Body of pancreas (tissue), 4 donors: Measurements from ENCODE around the gene TACR1. TPM values are rescaled to one million over a fixed set of nuclear protein-coding genes. Genes with fewer than 3 reads are reported as not detected.

Experiments
- ATAC-seq: fragments of 150-250 bp; one replicate; pipeline ENCODE4 v1.9.1; 2016
- DNase-seq, 4 donors: peaks; one replicate each; pipeline ENCODE4 v3.0.0-alpha.2; 2019
- H3K27ac ChIP-seq, 4 donors: fragments of 200-600 bp; sonication (generic); 1 replicate in 3 of 4; 2 replicates in 1 of 4; pipeline versions ENCODE4 v1.5.1 to v1.6.1; 2016 to 2019; ENCODE audit warnings: mild to moderate bottlenecking in 1 of 4, mixed read lengths in 1 of 4, moderate library complexity in 1 of 4
- H3K27me3 ChIP-seq, 2 donors: fragments of 200-600 bp; sonication (generic); one replicate each; pipeline ENCODE4 v1.6.0; 2016; ENCODE audit warnings: mild to moderate bottlenecking in 1 of 2
- H3K36me3 ChIP-seq, 2 donors: fragments of 200-600 bp; sonication (generic); replicated peaks in 1 of 2; 2 replicates each; pipeline ENCODE4 v1.5.1; 2016; ENCODE audit warnings: low read depth in 2 of 2; ENCODE audit not compliant: insufficient read depth in 1 of 2
- H3K4me1 ChIP-seq: fragments of 200-600 bp; sonication (generic); one replicate; pipeline ENCODE4 v1.6.0; 2016
- H3K4me3 ChIP-seq, 2 donors: fragments of 200-600 bp; sonication (generic); 1 replicate in 1 of 2; 2 replicates in 1 of 2; pipeline ENCODE4 v1.5.1; 2016 to 2019
- H3K9me3 ChIP-seq, 3 donors: fragments of 200-600 bp; sonication (generic); 1 replicate in 2 of 3; 2 replicates in 1 of 3; pipeline ENCODE4 v1.5.1; 2016
- CTCF ChIP-seq, 7 experiments: fragments of 450-650 bp in 4 of 7; fragments of 200-600 bp in 3 of 7; sonication (generic) in 3 of 7; IDR thresholded peaks; one replicate each; pipeline ENCODE4 v1.5.1; 2016 to 2019; ENCODE audit warnings: antibody characterized with exemption in 7 of 7
- POLR2A ChIP-seq, 3 donors: fragments of 450-650 bp; IDR thresholded peaks; one replicate each; pipeline ENCODE4 v1.6.1; 2016; ENCODE audit warnings: antibody characterized with exemption in 3 of 3, mild to moderate bottlenecking in 2 of 3
- WGBS, 2 donors: methylation state at CpG; one replicate each; pipeline ENCODE4 v1.1.5; 2017; 5-methylcytosine and 5-hydroxymethylcytosine counted together
- intact Hi-C: fragments of 100-400 bp; cut with DNase I; formaldehyde crosslinking; loops from one replicate; pipeline ENCODE4 v1.15.1; 2023
- total RNA-seq, 2 donors: library from RNA; depleted of rRNA; stranded (reverse); fragments of >200 nt; gene quantifications; one replicate each; pipeline ENCODE4 v1.1.0, GENCODE V29; 2016

Gene TACR1
- total RNA-seq, 2 donors from 2014 or later: 0.52 TPM; not detected in 1

GRCh38 chr2:75031906-75032803 lies 167.2 kb downstream of the TACR1 start:
- no peaks in the 10 kb centered on the region for H3K36me3 ChIP-seq
- no peak overlapping the region for H3K27ac ChIP-seq
- WGBS, 2 donors: 86 to 89% methylated on average over 5 of the region's 5 CpGs
- no peak for DNase-seq
- H3K4me3 ChIP-seq: no peak overlapping the region
- intact Hi-C loops: no loop called here
- TF ChIP-seq POLR2A (IDR thresholded peaks at IDR 0.05) (no peak), CTCF (IDR thresholded peaks at IDR 0.05) (no peak)
- no peaks in the 10 kb centered on the region for H3K9me3 ChIP-seq
- ATAC-seq: no peak
- no peaks in the 10 kb centered on the region for H3K27me3 ChIP-seq
- no peaks in the 10 kb centered on the region for H3K4me1 ChIP-seq

GRCh38 chr2:75031171-75031570 lies 168.1 kb downstream of the TACR1 start:
- WGBS, 2 donors: 89 to 92% methylated on average over 6 of the region's 6 CpGs
- ATAC-seq (no peak), DNase-seq (no peak)
- no peaks in the 10 kb centered on the region for H3K27me3 ChIP-seq
- H3K27ac ChIP-seq: no peak overlapping the region
- TF ChIP-seq POLR2A (IDR thresholded peaks at IDR 0.05) (no peak), CTCF (IDR thresholded peaks at IDR 0.05) (no peak)
- intact Hi-C loops: no loop called here
- no peak overlapping the region for H3K4me3 ChIP-seq
- H3K4me1 ChIP-seq: no peaks in the 10 kb centered on the region
- no peaks in the 10 kb centered on the region for H3K9me3 ChIP-seq
- H3K36me3 ChIP-seq: no peaks in the 10 kb centered on the region

GRCh38 chr2:75030218-75031009 lies 168.9 kb downstream of the TACR1 start:
- Histone ChIP-seq H3K9me3 (no peaks in the 10 kb centered on the region), H3K27ac (no peak overlapping the region), H3K27me3 (no peaks in the 10 kb centered on the region), H3K4me3 (no peak overlapping the region), H3K36me3 (no peaks in the 10 kb centered on the region), H3K4me1 (no peaks in the 10 kb centered on the region)
- DNase-seq (no peak), ATAC-seq (no peak)
- intact Hi-C loops: no loop called here
- TF ChIP-seq POLR2A (IDR thresholded peaks at IDR 0.05): no peak
- no peak for TF ChIP-seq CTCF (IDR thresholded peaks at IDR 0.05)
- WGBS, 2 donors: 82 to 93% methylated on average over 3 of the region's 3 CpGs

- H3K4me1 ChIP-seq: no peaks in the 10 kb centered on the region
- no peak for ATAC-seq
- intact Hi-C loops: no loop called here
- H3K36me3 ChIP-seq: no peaks in the 10 kb centered on the region
- H3K9me3 ChIP-seq: no peaks in the 10 kb centered on the region
- TF ChIP-seq CTCF (IDR thresholded peaks at IDR 0.05) (no peak), POLR2A (IDR thresholded peaks at IDR 0.05) (no peak)
- no peaks in the 10 kb centered on the region for H3K27me3 ChIP-seq
- no peak overlapping the region for H3K27ac ChIP-seq
- no peak for DNase-seq
- H3K4me3 ChIP-seq: no peak overlapping the region
- WGBS, 2 donors: 88 to 100% methylated on average over 2 of the region's 2 CpGs
Measured at GRCh38 chr2:75027886-75028285, 171.4 kb downstream of the TACR1 start.
